ENCODE data around the gene PTCHD4.

Gene PTCHD4

GRCh38 chr6:48099713-48100587, 11.0 kb downstream of the PTCHD4 start:
- DNase-seq: no peak

- DNase-seq: no peak
Observed at GRCh38 chr6:48098923-48099322, 12.1 kb downstream of the PTCHD4 start.

GRCh38 chr6:48092550-48093217, 18.3 kb downstream of the PTCHD4 start:
- DNase-seq: no peak

- DNase-seq: no peak
Observed at GRCh38 chr6:48090546-48090945, 20.5 kb downstream of the PTCHD4 start.

GRCh38 chr6:48087448-48087847, 23.5 kb downstream of the PTCHD4 start:
- no peak for DNase-seq

- no peak for DNase-seq
Observed at GRCh38 chr6:48086187-48086586, 24.8 kb downstream of the PTCHD4 start.

- no peak for DNase-seq
Observed at GRCh38 chr6:48085131-48085741, 25.8 kb downstream of the PTCHD4 start.

- DNase-seq: no peak
Observed at GRCh38 chr6:48084201-48084600, 26.8 kb downstream of the PTCHD4 start.

- DNase-seq: no peak
Observed at GRCh38 chr6:48080227-48081009, 30.6 kb downstream of the PTCHD4 start.

GRCh38 chr6:48078120-48078519, 32.9 kb downstream of the PTCHD4 start:
- no peak for DNase-seq

- no peak for DNase-seq
Observed at GRCh38 chr6:48075181-48075580, 35.8 kb downstream of the PTCHD4 start.

- no peak for DNase-seq
Observed at GRCh38 chr6:48073976-48074767, 36.8 kb downstream of the PTCHD4 start.

GRCh38 chr6:48071833-48072232, 39.2 kb downstream of the PTCHD4 start:
- DNase-seq: no peak

GRCh38 chr6:48069280-48069679, 41.7 kb downstream of the PTCHD4 start:
- DNase-seq: no peak

GRCh38 chr6:48068278-48069251, 42.4 kb downstream of the PTCHD4 start:
- DNase-seq: no peak

- no peak for DNase-seq
Observed at GRCh38 chr6:48067886-48068277, 43.1 kb downstream of the PTCHD4 start.

GRCh38 chr6:48067148-48067712, 43.8 kb downstream of the PTCHD4 start:
- DNase-seq: no peak

- DNase-seq: no peak
Observed at GRCh38 chr6:48061265-48061990, 49.6 kb downstream of the PTCHD4 start.
